Mesenteric fat pad (tissue), 1 donor: Measurements from ENCODE around the gene CUL4A. TPM values are rescaled to one million over a fixed set of nuclear protein-coding genes. Genes with fewer than 3 reads are reported as not detected.
A peak's percentile ranks its signal among the peaks of the same experiment; 100 is the strongest.

ENCODE experiments used
- DNase-seq: peaks from one replicate; pipeline ENCODE4 v3.0.0-alpha.2; 2020; ENCODE audit warnings: low spot score
- total RNA-seq: library from RNA; stranded (reverse); fragmentation: NEBNext Ultra II Directional; extraction: Animal tissue kit (Norgen Biotek cat#: 25700); gene quantifications from one replicate; pipeline ENCODE4 v1.2.1, GENCODE V29; 2021
- donor health status: DM: yes; HTN: yes; CAD: no.

The CUL4A gene
- total RNA-seq, 1 donor from 2014 or later = 67.0 TPM

DNA sequence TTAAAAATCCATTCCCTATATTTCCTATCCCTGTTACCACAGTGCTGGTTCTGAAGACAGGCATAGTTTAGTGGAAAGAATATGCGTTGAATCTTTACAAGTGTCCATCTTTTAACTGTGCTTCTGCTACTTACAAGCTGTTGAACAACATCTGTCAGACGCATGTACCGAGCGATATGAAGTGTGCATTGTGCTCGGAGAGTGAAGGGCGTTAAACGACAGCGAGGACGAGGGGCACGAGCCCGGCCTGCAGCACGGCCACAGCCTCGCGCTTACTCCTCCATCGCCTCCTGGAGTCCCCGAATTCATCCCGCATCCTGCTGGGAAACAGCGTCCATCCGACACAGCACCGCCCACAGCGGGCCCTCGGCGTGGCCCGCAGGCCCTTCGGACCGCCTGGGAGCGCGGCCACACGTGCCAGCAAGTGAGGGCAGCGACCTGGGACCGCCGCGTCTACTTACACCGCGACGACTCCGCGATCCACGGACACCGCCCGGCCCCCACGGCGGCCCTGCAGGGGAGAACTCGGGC lies 1.5 kb upstream of the CUL4A start:
- DNase-seq = no peak

- peak; percentile 98 for DNase-seq
These were observed 735 bp upstream of the CUL4A start, which contains the start of gene PCID2 for GRCh38 chr13:113208421-113209335. Gene PCID2, minus strand, starts transcription at chr13:113208669. Its CDS starts 35 bp downstream, at chr13:113208634.

GRCh38 chr13:113209759-113210421 lies 477 bp downstream of the CUL4A start:
- no peak for DNase-seq

DNA sequence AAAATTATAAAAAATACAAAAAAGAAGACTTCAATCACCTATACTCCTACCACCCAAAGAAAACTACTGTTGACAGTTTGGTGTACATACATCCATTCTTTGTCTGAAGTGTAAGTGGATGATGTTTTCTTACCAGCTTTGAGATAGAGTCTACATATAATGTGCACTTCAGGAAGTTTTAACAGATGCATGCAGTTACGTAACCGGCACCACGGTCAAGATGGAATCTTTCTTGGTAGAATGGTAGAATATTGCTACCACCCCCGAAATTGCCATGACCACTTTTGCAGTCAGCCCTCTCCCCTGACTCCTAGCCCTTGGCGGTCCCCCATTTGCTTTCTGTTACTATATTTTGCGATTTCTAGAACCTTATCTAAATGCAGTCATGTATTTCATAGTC lies 1.4 kb downstream of the CUL4A start:
- DNase-seq = no peak

- no peak for DNase-seq
These were observed 2.4 kb downstream of the CUL4A start for GRCh38 chr13:113211774-113212173.

DNA sequence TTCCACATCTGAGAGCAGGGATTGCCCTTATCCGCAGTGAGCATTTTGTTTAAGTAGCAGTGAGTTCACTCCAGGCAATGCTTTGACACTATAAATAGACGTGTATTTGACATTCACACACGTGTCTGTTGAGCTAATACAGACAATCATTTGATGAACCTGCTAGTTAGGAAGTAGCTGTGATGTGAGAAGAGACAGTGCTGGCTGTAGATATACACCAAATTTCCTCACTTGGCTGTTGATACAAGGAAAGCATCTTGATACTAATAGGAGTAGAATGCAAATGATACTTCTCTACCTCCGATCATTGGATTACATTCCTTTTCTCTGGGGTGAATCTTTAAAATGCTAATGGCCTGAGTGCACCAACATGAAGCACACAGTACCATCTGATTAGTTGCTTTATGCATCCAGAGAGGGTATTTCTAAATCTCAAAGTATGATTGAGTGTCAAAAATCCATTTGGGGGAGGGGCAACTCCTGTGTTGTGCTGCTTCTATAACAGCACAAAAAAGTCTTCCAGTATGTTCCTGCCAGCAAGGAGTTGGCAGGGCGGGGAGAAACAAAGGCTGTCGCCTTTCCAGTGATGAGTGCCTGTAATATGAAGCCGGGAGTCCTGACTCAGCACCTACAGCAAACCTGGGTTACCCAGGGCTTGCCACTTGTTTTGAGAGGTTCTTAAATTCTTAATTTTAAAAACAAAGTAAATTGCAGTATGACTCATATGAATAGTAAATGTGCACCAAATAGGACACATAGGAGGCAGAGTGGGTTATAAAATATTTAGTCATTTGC lies 7.0 kb downstream of the CUL4A start:
- DNase-seq = no peak

DNA sequence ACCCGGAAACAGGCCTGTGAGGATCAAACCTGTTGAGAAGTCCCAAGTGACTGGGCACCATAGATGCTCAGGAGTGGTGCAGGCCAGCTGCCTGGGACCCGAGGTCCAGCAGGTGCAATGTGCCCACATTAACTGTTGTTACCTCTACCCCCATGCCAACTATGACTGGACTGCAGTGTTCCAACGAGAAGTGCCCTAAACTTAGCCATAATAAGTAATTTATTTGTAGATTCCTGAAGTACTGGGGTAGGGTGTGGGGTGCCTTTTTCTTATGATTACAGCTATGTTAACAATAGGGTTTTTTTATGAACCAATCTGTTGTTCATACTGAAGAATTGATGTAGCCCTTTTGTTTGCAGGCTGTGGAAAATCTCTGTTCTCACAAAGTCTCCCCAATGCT lies 9.2 kb downstream of the CUL4A start:
- no peak for DNase-seq

GRCh38 chr13:113219256-113219940 lies 10.0 kb downstream of the CUL4A start:
- DNase-seq = no peak

- DNase-seq = no peak
These were observed 10.8 kb downstream of the CUL4A start for GRCh38 chr13:113220141-113220598.

- no peak for DNase-seq
These were observed 11.5 kb downstream of the CUL4A start for GRCh38 chr13:113220877-113221276.

DNA sequence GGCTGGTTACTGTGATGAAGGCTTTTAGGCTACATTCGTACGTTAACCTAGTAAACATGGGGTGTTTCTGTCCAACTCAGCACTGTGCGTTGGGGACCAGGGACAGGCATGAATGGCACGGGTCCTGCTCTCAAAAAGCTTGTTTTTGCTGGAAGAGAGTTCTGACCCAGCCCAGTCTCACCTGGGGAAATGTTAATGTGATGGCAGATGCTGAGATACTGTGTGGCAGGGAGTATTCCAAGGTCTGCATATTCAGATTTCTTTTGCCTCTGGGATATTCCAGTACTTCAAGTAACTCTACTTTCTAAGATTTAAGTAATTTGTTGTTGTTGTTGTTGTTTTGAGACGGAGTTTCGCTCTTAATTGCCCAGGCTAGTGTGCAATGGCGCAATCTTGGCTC lies 13.7 kb downstream of the CUL4A start:
- no peak for DNase-seq

DNA sequence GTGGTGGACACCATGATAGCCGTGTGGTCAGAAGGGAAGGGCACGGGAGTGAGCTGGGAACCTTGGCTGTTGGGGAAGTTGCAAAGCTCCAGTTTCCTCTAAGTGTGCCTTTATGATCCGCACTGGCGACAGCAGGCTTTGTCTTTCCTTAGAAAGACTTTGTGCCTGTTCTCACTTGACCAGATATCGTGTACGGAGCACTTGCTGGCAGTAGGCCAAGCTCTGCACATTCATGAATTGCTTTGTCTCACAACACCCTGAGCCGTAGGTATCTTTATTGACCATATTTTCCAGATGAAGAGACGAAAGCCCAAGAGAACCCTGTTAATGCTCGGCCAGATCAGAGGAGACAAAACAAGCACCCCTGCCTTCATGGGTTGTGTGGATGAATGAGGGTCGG lies 15.1 kb downstream of the CUL4A start:
- no peak for DNase-seq

- no peak for DNase-seq
These were observed 16.1 kb downstream of the CUL4A start for GRCh38 chr13:113225515-113225914.

- DNase-seq = no peak
These were observed 17.5 kb downstream of the CUL4A start for GRCh38 chr13:113226873-113227450.

DNA sequence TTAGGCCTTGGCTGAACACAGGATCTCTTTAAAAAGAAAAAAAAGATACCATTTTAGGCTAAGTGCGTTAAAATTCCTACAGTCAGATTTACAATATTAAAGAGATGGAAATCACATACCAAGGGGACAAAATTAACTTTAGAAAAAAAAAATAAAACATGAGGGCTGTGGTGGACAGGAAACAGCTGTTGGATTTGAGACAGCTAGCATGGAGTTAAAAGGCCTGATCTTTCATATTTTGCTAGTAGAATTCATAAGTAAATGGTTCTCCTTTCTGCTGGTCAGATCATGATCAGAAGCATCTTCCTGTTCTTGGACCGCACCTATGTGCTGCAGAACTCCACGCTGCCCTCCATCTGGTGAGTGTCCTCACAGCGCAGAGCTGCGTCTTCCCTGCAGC lies 19.7 kb downstream of the CUL4A start:
- DNase-seq = no peak

DNA sequence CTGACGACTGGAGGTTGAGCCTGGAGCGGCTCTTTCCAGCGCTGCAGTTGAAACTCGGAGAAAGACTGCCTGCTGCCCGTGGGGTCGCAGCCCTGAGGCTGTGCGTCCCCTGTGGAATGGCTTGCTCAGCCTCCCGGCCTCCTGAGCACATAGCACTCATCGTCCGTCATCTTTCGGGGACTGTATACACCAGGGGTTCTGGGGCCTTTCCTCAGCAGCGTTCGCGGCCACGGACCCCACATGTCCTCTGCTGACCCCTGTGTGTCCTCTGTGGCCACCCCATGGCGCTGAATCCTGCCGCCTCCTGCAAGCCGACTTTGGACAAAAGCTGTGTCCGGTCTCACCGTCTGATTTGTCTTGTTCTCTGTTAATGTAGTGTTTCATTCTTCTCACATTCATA lies 20.4 kb downstream of the CUL4A start:
- no peak for DNase-seq

DNA sequence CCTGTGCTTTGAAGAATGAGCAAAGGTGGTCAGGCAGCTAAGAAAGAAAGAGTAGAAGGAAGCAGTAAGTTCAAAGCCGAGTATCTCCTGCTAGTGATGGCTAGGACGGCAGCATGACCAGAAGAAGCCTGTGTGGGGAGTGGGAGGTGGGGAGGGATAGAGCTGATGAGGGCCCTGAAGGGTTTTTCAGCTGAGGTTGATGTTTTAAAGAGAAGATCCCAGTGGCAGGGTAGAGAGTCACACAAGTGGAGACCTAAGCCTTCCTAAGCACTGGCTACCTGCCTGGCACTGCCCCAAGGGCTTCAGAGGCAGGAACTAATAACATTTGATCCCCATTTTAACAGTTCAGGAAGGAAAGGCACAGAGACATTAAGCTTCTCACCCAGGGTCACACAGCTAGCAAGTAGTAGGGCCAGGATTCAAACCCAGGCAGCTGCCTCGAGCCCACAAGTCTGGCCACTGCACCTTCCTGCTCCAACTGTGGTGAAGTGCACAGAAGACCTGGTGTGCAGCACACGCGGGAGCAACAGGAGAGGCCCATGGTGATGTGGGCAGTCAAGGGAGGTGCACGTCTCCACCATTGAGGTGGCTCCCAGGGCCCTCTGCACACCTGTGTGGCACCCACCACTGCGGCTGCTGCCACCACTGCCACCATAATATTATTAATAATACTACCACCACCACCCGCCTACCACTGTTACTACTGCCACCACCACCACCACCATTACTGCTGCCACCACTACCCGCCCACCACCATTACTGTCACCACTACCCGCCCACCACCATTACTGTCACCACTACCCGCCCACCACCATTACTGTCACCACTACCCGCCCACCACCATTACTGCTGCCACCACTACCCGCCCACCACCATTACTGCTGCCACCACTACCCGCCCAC lies 22.1 kb downstream of the CUL4A start:
- DNase-seq = no peak

GRCh38 chr13:113232208-113233003 lies 23.0 kb downstream of the CUL4A start:
- DNase-seq = no peak
